ENCODE results near the gene DMD.

DMD gene

GRCh38 chrX:32893751-32894150, 317.6 kb downstream of the DMD start:
- Histone ChIP-seq H3K9me3 (ENCODE audit: control insufficient read depth, low read length) (no peaks in the 10 kb centered on the region), H3K4me3 (ENCODE audit: low read length) (no peak overlapping the region), H3K36me3 (ENCODE audit: control insufficient read depth, insufficient read depth, low read length) (no peaks in the 10 kb centered on the region), H3K9ac (ENCODE audit: low read length) (no peak overlapping the region), H3K4me1 (ENCODE audit: control insufficient read depth, insufficient read depth, low read length) (no peaks in the 10 kb centered on the region), H3K27me3 (ENCODE audit: control insufficient read depth, insufficient read depth, low read length) (no peaks in the 10 kb centered on the region)

GRCh38 chrX:32877592-32877991, 333.8 kb downstream of the DMD start:
- H3K9ac ChIP-seq (ENCODE audit: low read length), result no peak overlapping the region
- H3K4me1 ChIP-seq (ENCODE audit: control insufficient read depth, insufficient read depth, low read length), result no peaks in the 10 kb centered on the region
- H3K4me3 ChIP-seq (ENCODE audit: low read length), result no peak overlapping the region
- H3K36me3 ChIP-seq (ENCODE audit: control insufficient read depth, insufficient read depth, low read length), result no peaks in the 10 kb centered on the region
- no peaks in the 10 kb centered on the region for H3K27me3 ChIP-seq (ENCODE audit: control insufficient read depth, insufficient read depth, low read length)
- H3K9me3 ChIP-seq (ENCODE audit: control insufficient read depth, low read length), result no peaks in the 10 kb centered on the region

GRCh38 chrX:32874839-32875238, 336.5 kb downstream of the DMD start:
- H3K27me3 ChIP-seq (ENCODE audit: control insufficient read depth, insufficient read depth, low read length), result no peaks in the 10 kb centered on the region

GRCh38 chrX:32873786-32874185, 337.6 kb downstream of the DMD start:
- Histone ChIP-seq H3K4me1 (ENCODE audit: control insufficient read depth, insufficient read depth, low read length) (no peaks in the 10 kb centered on the region), H3K9ac (ENCODE audit: low read length) (no peak overlapping the region), H3K4me3 (ENCODE audit: low read length) (no peak overlapping the region)

More at GRCh38 chrX:32874839-32875238, 336.5 kb downstream of the DMD start:
- no peak overlapping the region for H3K4me3 ChIP-seq (ENCODE audit: low read length)
- no peaks in the 10 kb centered on the region for H3K36me3 ChIP-seq (ENCODE audit: control insufficient read depth, insufficient read depth, low read length)
- H3K4me1 ChIP-seq (ENCODE audit: control insufficient read depth, insufficient read depth, low read length), result no peaks in the 10 kb centered on the region
- H3K9ac ChIP-seq (ENCODE audit: low read length), result no peak overlapping the region
- H3K9me3 ChIP-seq (ENCODE audit: control insufficient read depth, low read length), result no peaks in the 10 kb centered on the region

GRCh38 chrX:32871636-32872035, 339.7 kb downstream of the DMD start:
- no peaks in the 10 kb centered on the region for H3K36me3 ChIP-seq (ENCODE audit: control insufficient read depth, insufficient read depth, low read length)
- no peak overlapping the region for H3K4me3 ChIP-seq (ENCODE audit: low read length)
- no peaks in the 10 kb centered on the region for H3K27me3 ChIP-seq (ENCODE audit: control insufficient read depth, insufficient read depth, low read length)
- H3K4me1 ChIP-seq (ENCODE audit: control insufficient read depth, insufficient read depth, low read length), result no peaks in the 10 kb centered on the region
- no peak overlapping the region for H3K9ac ChIP-seq (ENCODE audit: low read length)
- no peaks in the 10 kb centered on the region for H3K9me3 ChIP-seq (ENCODE audit: control insufficient read depth, low read length)

More at GRCh38 chrX:32873786-32874185, 337.6 kb downstream of the DMD start:
- no peaks in the 10 kb centered on the region for H3K27me3 ChIP-seq (ENCODE audit: control insufficient read depth, insufficient read depth, low read length)
- H3K9me3 ChIP-seq (ENCODE audit: control insufficient read depth, low read length), result no peaks in the 10 kb centered on the region
- H3K36me3 ChIP-seq (ENCODE audit: control insufficient read depth, insufficient read depth, low read length), result no peaks in the 10 kb centered on the region

- H3K4me1 ChIP-seq (ENCODE audit: control insufficient read depth, insufficient read depth, low read length), result no peaks in the 10 kb centered on the region
- no peak overlapping the region for H3K9ac ChIP-seq (ENCODE audit: low read length)
- H3K9me3 ChIP-seq (ENCODE audit: control insufficient read depth, low read length), result no peaks in the 10 kb centered on the region
- no peaks in the 10 kb centered on the region for H3K27me3 ChIP-seq (ENCODE audit: control insufficient read depth, insufficient read depth, low read length)
- no peaks in the 10 kb centered on the region for H3K36me3 ChIP-seq (ENCODE audit: control insufficient read depth, insufficient read depth, low read length)
- H3K4me3 ChIP-seq (ENCODE audit: low read length), result no peak overlapping the region
Observed at GRCh38 chrX:32868524-32868895, 342.8 kb downstream of the DMD start.

- Histone ChIP-seq H3K9ac (ENCODE audit: low read length) (no peak overlapping the region), H3K36me3 (ENCODE audit: control insufficient read depth, insufficient read depth, low read length) (no peaks in the 10 kb centered on the region), H3K27me3 (ENCODE audit: control insufficient read depth, insufficient read depth, low read length) (no peaks in the 10 kb centered on the region), H3K4me3 (ENCODE audit: low read length) (no peak overlapping the region), H3K4me1 (ENCODE audit: control insufficient read depth, insufficient read depth, low read length) (no peaks in the 10 kb centered on the region), H3K9me3 (ENCODE audit: control insufficient read depth, low read length) (no peaks in the 10 kb centered on the region)
Observed at GRCh38 chrX:32867781-32868523, 343.4 kb downstream of the DMD start.

GRCh38 chrX:32852203-32852602, 359.1 kb downstream of the DMD start:
- Histone ChIP-seq H3K9me3 (ENCODE audit: control insufficient read depth, low read length) (no peaks in the 10 kb centered on the region), H3K4me1 (ENCODE audit: control insufficient read depth, insufficient read depth, low read length) (no peaks in the 10 kb centered on the region), H3K36me3 (ENCODE audit: control insufficient read depth, insufficient read depth, low read length) (no peaks in the 10 kb centered on the region), H3K9ac (ENCODE audit: low read length) (no peak overlapping the region), H3K27me3 (ENCODE audit: control insufficient read depth, insufficient read depth, low read length) (no peaks in the 10 kb centered on the region), H3K4me3 (ENCODE audit: low read length) (no peak overlapping the region)

- no peak overlapping the region for H3K9ac ChIP-seq (ENCODE audit: low read length)
- no peak overlapping the region for H3K4me3 ChIP-seq (ENCODE audit: low read length)
- H3K27me3 ChIP-seq (ENCODE audit: control insufficient read depth, insufficient read depth, low read length), result no peaks in the 10 kb centered on the region
- no peaks in the 10 kb centered on the region for H3K36me3 ChIP-seq (ENCODE audit: control insufficient read depth, insufficient read depth, low read length)
- no peaks in the 10 kb centered on the region for H3K4me1 ChIP-seq (ENCODE audit: control insufficient read depth, insufficient read depth, low read length)
- no peaks in the 10 kb centered on the region for H3K9me3 ChIP-seq (ENCODE audit: control insufficient read depth, low read length)
Observed at GRCh38 chrX:32851556-32851955, 359.8 kb downstream of the DMD start.

GRCh38 chrX:32847921-32848320, 363.4 kb downstream of the DMD start:
- Histone ChIP-seq H3K4me3 (ENCODE audit: low read length) (no peak overlapping the region), H3K27me3 (ENCODE audit: control insufficient read depth, insufficient read depth, low read length) (no peaks in the 10 kb centered on the region), H3K9me3 (ENCODE audit: control insufficient read depth, low read length) (no peaks in the 10 kb centered on the region), H3K4me1 (ENCODE audit: control insufficient read depth, insufficient read depth, low read length) (no peaks in the 10 kb centered on the region), H3K36me3 (ENCODE audit: control insufficient read depth, insufficient read depth, low read length) (no peaks in the 10 kb centered on the region), H3K9ac (ENCODE audit: low read length) (no peak overlapping the region)

GRCh38 chrX:32842053-32842452, 369.3 kb downstream of the DMD start:
- no peaks in the 10 kb centered on the region for H3K36me3 ChIP-seq (ENCODE audit: control insufficient read depth, insufficient read depth, low read length)
- no peaks in the 10 kb centered on the region for H3K9me3 ChIP-seq (ENCODE audit: control insufficient read depth, low read length)

GRCh38 chrX:32839781-32840180, 371.6 kb downstream of the DMD start:
- no peaks in the 10 kb centered on the region for H3K36me3 ChIP-seq (ENCODE audit: control insufficient read depth, insufficient read depth, low read length)
- no peaks in the 10 kb centered on the region for H3K9me3 ChIP-seq (ENCODE audit: control insufficient read depth, low read length)
- H3K9ac ChIP-seq (ENCODE audit: low read length), result no peak overlapping the region
- H3K4me3 ChIP-seq (ENCODE audit: low read length), result no peak overlapping the region
- H3K27me3 ChIP-seq (ENCODE audit: control insufficient read depth, insufficient read depth, low read length), result no peaks in the 10 kb centered on the region
- no peaks in the 10 kb centered on the region for H3K4me1 ChIP-seq (ENCODE audit: control insufficient read depth, insufficient read depth, low read length)

More at GRCh38 chrX:32842053-32842452, 369.3 kb downstream of the DMD start:
- no peaks in the 10 kb centered on the region for H3K27me3 ChIP-seq (ENCODE audit: control insufficient read depth, insufficient read depth, low read length)
- no peaks in the 10 kb centered on the region for H3K4me1 ChIP-seq (ENCODE audit: control insufficient read depth, insufficient read depth, low read length)
- no peak overlapping the region for H3K9ac ChIP-seq (ENCODE audit: low read length)
- H3K4me3 ChIP-seq (ENCODE audit: low read length), result no peak overlapping the region

- no peaks in the 10 kb centered on the region for H3K36me3 ChIP-seq (ENCODE audit: control insufficient read depth, insufficient read depth, low read length)
- H3K4me3 ChIP-seq (ENCODE audit: low read length), result no peak overlapping the region
- H3K9ac ChIP-seq (ENCODE audit: low read length), result no peak overlapping the region
Observed at GRCh38 chrX:32825009-32825408, 386.3 kb downstream of the DMD start.

More at GRCh38 chrX:32825009-32825408, 386.3 kb downstream of the DMD start:
- Histone ChIP-seq H3K27me3 (ENCODE audit: control insufficient read depth, insufficient read depth, low read length) (no peaks in the 10 kb centered on the region), H3K9me3 (ENCODE audit: control insufficient read depth, low read length) (no peaks in the 10 kb centered on the region), H3K4me1 (ENCODE audit: control insufficient read depth, insufficient read depth, low read length) (no peaks in the 10 kb centered on the region)

Data from mucosa of stomach (tissue), 1 donor.